GM18508 (cell line): Measurements from ENCODE around the gene BEX1.

Experiments
- ATAC-seq: cut with Tn5 transposase; IDR thresholded peaks from one replicate; pipeline ENCODE4 v1.9.1; 2021; ENCODE audit warnings: moderate number of reproducible peaks; ENCODE audit not compliant: insufficient read depth, unreplicated experiment

The BEX1 gene

GRCh38 chrX:103012945-103013344 lies 51.0 kb downstream of the BEX1 start:
- no peak for ATAC-seq
